Embryonic facial prominence (tissue), 1 donor: ENCODE measurements around the gene KRT6C.
"Not testable (repeated sequence)": the region's sequence is repeated elsewhere in the genome, so short reads cannot be mapped to it uniquely, and the experiment has no call there.

Experiments used
- DNase-seq: peaks from one replicate; pipeline ENCODE4 v3.0.0-alpha.2; 2016; ENCODE audit errors: extremely low spot score

The KRT6C gene

GRCh38 chr12:52499806-52500560 is 26.4 kb upstream of the KRT6C start:
- DNase-seq = no peak

- DNase-seq = no peak
Measured at GRCh38 chr12:52498946-52499345, 25.3 kb upstream of the KRT6C start.

GRCh38 chr12:52497975-52498374 is 24.4 kb upstream of the KRT6C start:
- no peak for DNase-seq

GRCh38 chr12:52496590-52497071 is 23.0 kb upstream of the KRT6C start:
- DNase-seq = no peak

- no peak for DNase-seq
Measured at GRCh38 chr12:52496054-52496453, 22.4 kb upstream of the KRT6C start.

GRCh38 chr12:52495389-52495788 is 21.8 kb upstream of the KRT6C start:
- DNase-seq = no peak

- no peak for DNase-seq
Measured at GRCh38 chr12:52494518-52494917, 20.9 kb upstream of the KRT6C start.

- DNase-seq = no peak
Measured at GRCh38 chr12:52494100-52494499, 20.5 kb upstream of the KRT6C start.

- no peak for DNase-seq
Measured at GRCh38 chr12:52493172-52493571, 19.6 kb upstream of the KRT6C start, which contains the start of gene KRT6A. KRT6A (minus strand) TSS chr12:52493257; CDS start chr12:52493188, 69 bp downstream.

- not testable (repeated sequence) for DNase-seq
Measured at GRCh38 chr12:52492405-52492804, 18.8 kb upstream of the KRT6C start.

- DNase-seq = not testable (repeated sequence)
Measured at GRCh38 chr12:52491495-52491894, 17.9 kb upstream of the KRT6C start.

- DNase-seq = no peak
Measured at GRCh38 chr12:52488736-52489135, 15.1 kb upstream of the KRT6C start.

- DNase-seq = not testable (repeated sequence)
Measured at GRCh38 chr12:52487744-52488443, 14.3 kb upstream of the KRT6C start.

- no peak for DNase-seq
Measured at GRCh38 chr12:52487211-52487610, 13.6 kb upstream of the KRT6C start.

- no peak for DNase-seq
Measured at GRCh38 chr12:52486166-52487105, 12.8 kb upstream of the KRT6C start.

GRCh38 chr12:52480073-52480472 is 6.5 kb upstream of the KRT6C start:
- no peak for DNase-seq

- no peak for DNase-seq
Measured at GRCh38 chr12:52477651-52478050, 4.0 kb upstream of the KRT6C start.

- no peak for DNase-seq
Measured at GRCh38 chr12:52474212-52474611, 607 bp upstream of the KRT6C start.

GRCh38 chr12:52469853-52470252 is 3.8 kb downstream of the KRT6C start:
- no peak for DNase-seq

- no peak for DNase-seq
Measured at GRCh38 chr12:52464897-52465296, 8.7 kb downstream of the KRT6C start.

GRCh38 chr12:52461693-52462092 is 11.9 kb downstream of the KRT6C start:
- no peak for DNase-seq

GRCh38 chr12:52458861-52459260 is 14.7 kb downstream of the KRT6C start:
- no peak for DNase-seq
